HG03558 (cell line): ENCODE results near the gene FZD10.

Experiments
- ATAC-seq: cut with Tn5 transposase; IDR thresholded peaks from one replicate; pipeline ENCODE4 v1.9.1; 2021; ENCODE audit warnings: moderate number of reproducible peaks; ENCODE audit not compliant: unreplicated experiment; ENCODE audit errors: extremely low read depth

Gene FZD10

DNA sequence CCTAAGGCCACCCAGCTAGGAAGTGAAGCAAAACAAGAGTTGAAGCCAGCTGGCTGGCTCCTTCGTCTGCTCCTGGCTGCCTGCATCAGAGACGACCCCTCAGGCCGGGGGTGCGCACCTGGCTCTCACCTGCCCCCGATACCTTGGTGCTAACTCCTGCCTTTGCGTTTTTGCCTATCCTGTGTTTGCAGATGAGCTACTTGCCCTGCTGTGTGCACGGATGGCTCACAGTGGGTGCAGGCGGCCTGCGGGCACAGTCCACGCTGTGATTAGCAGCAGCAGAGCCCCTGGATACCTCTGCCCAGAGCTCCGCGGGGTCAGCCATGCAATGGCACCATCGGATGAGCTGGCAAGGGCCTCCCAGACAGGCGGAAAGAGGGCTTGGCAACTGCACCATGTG is 31.2 kb upstream of the FZD10 start:
- no peak for ATAC-seq

DNA sequence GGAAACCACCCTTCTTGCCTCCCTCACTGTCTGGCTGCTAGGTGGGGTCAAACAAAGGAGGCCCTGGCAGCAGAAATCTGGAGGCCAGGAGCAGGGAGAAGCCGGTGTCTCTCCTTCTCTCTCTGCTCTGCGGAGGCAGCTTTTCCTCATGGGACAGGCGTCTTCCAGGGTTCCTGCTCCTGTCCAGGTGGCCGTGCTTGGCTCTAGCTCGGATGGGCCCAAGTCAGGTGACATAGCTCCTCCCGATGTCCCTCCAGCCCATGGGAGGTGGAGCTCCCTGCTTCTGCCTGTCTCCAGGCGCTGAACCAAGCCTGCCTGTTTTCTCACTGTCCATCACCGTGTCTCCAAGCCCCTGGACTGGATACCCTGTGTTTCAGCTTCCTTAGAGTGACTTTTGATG is 30.5 kb upstream of the FZD10 start:
- no peak for ATAC-seq

DNA sequence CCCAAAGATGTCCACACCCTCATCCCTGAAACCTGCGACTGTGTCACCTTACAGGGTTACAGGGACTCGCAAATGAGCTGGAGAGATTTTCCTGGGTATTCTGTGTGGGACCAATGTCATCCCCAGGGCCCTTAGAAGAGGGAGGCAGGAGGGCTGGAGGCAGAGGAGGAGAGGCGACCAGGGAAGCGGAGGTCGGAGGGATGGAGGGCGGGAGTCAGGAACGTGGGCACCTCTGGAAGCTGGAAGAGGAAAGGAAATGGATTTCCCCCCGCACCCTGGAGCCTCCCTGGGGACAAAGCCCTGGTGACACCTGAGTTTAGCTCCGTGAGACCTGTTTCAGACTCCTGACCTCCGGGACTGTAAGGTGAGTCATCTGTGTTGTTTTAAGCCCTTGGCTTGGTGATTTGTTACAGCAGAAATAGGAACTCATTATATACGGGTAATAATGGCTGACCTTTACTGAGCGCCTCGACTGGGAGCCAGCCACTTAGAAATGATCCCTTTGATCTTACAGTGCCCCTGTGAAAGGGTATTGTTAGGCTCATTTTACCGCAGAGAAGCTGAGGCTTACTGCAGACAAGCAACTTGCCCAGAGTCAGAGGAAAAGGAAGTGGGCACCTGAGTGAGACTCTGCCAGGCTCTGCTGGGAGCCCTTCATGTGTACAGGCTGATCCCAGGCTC is 29.3 kb upstream of the FZD10 start:
- ATAC-seq: no peak

DNA sequence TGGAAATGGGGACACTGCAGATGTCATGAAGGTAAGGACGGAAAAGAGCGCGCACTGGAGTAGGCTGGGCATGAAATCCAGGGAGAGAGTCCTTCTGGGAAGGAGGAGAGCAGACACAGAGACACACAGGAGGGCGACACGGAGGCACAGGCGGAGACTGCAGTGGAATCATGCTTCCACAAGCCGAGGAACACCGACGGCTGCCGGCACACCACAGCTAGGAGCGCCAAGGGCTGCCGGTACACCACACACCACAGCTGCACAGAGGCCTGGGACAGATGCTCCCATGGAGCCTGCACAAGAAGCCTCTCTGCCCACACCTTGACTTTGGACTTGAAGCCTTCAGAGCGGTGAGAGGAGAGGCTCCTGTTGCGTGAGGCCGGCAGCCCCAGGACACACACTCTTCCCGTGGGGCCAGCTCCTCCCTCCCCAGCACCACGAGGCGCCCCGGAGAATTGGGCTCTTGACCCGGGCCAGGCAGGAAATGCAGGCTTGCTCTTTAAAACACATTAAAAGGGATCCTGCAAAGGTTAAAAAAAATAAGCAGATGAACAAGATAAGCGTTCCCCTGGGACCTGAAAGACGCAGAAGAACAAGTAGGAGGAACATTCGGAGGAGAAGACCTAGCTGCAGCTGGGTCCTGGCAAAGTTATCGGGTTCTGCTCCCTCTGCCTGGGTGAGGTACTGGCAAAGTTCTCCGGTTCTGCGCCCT is 28.3 kb upstream of the FZD10 start:
- ATAC-seq: no peak

DNA sequence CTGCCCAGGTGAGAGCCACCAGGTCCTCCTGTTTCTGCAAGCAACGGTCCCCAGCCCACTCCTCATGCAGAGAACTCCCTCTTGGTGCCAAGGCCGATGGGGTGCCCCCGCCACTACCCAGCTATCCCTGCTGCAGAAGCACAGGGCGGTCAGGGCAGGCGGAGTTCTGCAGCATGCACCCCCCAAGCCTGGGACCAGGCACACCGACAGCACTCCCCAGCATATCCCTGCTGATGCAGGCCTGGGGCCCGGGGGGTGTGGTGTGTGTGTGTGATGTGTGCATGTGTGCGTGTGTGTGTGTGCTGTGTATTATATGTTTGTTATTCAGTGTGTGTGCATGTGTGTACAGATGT is 27.7 kb upstream of the FZD10 start:
- no peak for ATAC-seq

DNA sequence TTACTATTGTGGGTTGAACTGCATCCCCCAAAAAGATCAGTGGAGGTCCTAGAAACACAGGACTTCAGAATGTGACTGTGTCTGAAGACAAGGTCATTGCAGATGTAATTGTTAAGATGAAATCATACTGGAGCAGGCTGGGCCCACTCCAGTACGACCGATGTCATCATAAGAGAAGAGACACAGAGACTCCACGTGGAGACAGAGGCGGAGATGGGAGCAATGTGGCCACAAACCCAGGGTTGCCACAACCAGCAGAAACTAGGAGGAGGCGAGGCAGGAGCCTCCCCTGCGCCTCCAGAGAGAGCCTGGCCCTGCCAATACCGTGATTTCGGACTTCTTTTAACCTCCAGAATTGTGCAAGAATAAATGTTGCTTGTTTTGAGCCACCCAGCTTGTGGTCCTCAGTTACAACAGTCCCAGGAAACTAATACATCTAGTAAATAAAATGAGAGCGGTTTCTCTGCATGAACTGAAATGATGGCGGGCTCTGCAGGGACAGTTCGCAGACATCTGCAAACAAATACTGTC is 25.7 kb upstream of the FZD10 start:
- no peak for ATAC-seq

DNA sequence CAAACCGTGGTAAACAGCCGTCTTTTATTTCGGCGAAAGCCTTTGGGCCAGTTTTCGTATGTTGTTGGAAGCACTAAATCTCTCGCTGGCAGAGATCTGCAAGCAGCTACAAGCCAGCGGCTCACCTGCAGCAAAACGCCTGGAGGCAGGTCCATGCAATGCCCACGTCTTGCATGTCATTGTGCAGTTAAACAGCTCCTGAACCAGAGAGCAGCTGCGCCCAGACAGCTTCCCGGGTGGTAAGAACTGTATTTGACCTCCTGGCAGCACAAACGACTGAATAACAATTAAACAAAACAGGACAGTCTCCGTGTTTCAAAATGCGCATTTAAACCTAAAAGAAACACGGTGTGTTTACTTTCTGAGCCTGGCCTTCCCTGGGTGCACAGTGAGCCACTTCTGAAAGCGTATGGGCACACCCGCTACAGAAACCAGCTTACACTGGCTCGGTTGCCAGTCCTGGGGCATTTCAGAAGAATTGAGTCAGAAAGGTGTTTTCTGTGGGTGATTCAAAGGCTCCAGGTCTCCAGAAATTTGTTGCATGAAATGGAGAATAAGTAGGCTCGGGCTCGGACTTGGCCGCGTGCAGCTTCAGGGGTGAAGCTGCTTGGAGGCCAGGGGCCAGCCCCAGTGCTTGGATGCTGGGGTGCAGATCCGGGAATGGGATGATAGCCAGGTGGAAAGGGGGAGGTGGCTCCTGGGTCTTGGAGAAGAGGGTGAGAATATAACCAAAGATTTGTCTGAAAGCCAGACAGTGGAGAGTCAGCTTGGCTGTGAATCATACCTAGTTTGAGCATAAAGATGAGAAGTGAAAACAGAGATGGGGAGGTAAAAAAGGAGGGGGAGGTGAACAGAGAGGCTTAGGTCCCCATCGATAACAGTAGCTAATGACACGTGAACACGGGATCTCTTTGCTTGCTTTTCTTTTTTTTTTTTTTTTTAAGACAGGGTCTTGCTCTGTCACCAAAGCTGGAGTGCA is 24.9 kb upstream of the FZD10 start:
- no peak for ATAC-seq

DNA sequence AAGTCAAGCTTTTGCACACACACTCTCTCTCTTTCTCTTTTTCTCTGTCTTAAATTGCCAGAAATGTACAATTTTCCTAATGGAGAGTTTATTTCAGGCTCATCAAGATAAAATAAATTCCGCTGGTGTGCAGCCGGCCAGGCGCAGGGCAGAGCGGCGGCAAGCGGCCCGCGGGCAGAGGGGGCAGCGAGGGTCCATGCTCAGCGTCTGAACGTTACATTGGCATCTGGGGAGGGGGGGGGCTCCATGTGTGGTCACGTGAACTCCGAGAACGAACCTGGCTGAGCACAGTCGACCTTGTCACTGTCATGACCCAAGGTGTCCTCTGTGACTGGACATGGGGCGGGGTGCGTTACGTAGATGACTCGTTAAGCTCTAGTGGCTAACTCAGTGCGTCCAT is 23.8 kb upstream of the FZD10 start:
- no peak for ATAC-seq

DNA sequence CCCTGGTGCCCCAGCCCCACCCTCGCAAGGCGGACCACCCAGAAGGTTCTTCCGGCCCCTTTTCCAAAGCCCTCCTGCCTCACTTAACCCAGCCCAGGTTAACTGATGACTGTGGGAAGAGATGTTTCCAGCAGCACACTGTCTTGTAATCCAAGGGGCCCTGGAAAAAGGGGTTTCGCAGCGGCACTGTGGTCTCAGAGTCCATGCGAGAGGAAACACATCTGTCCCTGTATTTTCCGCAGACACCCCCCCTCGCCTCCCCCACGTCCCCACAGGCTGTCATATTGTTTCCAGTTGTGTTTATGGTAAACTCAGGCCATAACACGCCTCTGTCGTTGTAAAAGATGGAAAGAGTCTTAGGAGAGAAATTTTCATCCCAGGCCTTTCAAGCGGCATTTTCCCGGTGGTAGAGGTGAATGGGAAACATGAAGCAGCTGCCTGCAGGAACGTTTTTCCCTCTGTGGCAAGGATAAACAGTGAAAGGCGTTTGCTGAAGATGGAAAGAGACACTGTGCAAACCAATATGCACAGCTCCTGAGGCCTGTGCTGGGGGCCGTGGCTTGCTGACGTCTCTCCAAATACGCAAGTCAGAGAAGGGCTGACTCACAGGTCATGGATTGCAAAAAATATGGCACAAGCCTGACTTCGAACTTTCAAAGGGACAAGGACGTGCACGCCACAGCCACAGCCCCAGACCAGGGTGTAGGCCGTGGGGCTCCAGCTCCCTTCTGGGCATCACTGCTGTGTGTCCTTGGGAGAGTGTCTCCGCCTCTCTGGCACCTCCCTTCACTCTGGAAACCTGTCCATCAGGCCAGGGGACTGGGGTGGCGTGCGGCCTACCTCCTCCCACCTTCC is 22.5 kb upstream of the FZD10 start:
- no peak for ATAC-seq

DNA sequence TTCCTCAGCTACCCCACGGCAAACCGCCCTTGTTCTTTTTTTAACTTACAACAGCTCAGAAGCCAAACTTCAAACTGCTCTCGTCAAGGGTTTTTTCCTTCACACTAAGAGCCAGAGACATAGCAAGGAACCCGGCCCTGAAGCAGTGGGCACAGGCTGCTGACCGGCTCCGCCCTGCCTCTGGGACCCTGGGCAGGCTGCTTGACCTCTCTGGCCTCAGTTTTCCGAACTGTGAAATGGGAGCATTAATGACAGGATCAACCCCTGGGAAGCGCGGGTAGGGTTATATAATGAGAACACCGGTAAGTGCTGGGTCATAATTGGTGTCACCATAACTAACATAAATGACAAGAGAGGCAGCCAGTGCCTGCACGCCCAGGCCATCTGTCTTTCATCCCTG is 21.2 kb upstream of the FZD10 start:
- ATAC-seq: no peak

DNA sequence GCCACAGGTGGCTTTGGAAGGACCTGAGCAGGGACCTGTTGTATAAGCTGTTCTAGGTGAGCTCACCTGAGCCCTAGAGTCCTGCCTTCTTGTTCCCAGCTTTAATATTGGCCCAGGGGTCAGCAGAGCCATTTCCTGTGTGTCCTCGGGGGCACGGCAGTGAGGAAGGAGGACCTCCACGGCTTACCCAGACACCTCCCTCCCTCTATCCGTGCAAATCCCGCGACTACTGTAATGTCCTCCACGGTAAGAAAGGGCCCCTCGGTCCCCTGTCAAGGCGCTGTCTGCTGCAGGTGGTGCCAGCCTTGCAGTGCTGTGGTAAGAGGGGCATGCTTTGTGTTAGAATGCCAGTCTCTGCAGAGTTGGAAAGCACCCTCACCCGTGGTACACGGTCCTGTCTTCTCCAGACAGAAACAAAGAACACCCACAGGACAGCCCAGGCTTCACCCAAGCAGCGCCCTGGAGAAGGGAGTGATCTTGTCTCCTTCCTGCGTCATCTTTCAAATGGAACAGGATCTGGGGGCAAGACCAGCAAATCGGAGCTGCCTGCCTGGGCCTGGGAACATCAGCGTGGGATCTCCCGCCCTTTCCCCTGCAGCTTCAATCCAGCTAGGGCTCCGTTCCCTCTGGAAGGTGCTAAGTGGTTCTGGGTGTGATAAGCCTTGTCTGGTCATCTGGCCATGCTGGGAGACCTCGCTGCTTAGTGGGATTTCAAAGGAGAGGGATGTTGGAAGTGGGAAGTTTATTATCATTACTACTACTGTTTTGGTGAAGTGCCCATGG is 20.2 kb upstream of the FZD10 start:
- no peak for ATAC-seq

DNA sequence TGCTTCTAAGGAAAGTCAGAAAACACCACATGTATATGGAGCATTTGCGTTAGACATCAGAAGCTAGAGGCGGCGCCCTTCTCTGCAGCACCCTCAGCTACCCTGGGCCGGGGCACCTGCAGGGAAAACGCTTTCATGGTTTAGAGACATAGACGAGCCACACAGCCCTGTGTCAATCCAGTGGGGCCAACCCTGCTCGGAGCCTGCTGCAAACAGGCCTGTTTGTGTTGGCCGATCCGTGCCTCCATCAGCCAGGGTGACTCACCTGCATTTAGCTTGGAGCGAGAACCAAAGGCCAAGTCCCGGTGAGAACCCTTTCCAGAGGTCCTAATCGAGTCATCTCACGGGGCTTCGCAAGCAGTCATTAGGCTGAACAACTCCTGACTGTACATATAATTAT is 19.5 kb upstream of the FZD10 start:
- no peak for ATAC-seq

DNA sequence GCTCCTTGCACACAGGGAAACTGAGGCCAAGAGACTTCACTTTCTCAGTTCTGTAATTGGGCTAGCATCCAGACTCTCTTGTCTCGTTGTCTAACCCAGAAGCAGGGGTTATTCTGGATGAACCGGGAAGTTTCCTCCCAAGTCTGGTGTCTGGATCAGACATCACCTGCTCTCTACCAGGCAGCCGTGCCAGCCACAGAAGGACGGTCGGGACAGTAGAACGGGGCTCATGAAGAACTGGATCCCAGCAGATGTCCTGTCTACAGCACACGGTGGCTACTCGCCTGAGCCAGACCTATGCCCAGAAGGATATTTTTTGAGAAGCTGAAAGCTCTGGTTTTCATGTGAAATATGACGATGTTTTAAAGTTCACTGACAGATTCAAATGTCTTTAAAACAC is 19.1 kb upstream of the FZD10 start:
- ATAC-seq: no peak

DNA sequence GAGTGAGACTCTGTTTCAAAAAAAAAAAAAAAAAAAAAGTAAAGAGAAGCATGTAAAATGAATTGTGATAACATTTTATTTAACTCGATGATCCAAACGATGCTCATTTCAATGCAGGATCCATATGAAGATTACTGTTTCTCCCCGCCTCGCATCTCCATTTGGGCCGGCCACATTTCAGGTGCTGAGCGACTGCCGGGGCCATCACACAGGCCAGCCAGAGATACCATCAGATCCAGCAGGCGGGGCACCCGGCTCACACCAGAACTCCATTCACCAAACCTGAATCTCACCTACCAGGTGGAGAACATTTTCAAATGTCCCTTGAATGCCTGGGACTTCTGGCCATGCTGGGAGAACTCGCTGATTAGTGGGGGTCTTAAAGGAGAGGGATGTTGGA is 18.0 kb upstream of the FZD10 start:
- ATAC-seq: no peak

DNA sequence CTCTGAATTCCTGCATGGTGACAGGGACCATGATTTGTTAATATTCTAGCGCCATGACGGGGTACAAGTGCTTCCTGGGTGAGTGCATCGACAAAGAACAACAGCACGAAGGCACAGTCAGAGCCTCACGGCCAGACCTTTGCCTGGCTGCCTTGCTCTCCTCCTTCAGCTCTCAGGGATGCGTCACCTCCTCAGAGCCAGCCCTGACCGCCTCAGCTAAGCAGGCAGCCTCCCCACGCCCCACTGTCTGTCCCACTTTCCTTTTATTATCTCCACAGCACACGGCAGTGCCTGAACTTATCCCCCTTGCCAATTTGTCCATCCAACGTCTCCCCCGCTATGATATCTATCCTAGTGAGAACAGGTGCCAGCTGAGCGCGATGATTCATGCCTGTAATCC is 16.5 kb upstream of the FZD10 start:
- no peak for ATAC-seq

DNA sequence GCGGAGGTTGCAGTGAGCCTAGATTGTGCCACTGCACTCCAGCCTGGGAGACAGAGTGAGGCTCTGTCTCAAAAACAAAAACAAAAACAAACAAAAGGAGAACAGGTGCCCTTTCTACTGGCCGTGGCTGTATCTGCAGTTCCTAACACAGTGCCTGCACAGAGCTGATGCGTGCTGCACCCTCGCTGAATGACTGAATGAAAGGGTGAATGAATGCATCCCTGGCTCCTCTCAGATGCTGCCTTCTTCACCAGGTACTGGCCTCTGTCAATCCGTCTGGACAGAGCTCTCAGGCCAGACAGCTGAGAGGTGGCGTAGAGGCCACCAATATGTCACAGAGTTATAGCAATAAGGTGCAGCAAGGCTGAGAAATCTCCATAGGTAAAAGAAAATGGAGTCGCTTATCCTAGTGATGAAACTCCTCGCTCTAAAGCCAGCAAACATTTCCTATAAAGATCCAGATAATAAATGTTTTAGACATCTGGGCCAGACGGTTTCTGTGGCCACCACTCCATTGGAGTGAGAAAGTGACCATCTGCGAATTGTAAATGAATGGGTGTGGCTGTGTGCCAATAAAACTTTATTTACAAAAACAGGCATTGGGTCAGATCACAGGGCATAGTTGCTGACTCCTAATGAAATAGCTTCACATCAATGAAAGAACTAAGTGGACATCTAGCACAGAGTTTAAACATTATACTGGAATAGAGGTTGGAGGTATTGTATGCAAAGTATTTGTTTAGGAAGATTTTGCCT is 15.9 kb upstream of the FZD10 start:
- no peak for ATAC-seq

DNA sequence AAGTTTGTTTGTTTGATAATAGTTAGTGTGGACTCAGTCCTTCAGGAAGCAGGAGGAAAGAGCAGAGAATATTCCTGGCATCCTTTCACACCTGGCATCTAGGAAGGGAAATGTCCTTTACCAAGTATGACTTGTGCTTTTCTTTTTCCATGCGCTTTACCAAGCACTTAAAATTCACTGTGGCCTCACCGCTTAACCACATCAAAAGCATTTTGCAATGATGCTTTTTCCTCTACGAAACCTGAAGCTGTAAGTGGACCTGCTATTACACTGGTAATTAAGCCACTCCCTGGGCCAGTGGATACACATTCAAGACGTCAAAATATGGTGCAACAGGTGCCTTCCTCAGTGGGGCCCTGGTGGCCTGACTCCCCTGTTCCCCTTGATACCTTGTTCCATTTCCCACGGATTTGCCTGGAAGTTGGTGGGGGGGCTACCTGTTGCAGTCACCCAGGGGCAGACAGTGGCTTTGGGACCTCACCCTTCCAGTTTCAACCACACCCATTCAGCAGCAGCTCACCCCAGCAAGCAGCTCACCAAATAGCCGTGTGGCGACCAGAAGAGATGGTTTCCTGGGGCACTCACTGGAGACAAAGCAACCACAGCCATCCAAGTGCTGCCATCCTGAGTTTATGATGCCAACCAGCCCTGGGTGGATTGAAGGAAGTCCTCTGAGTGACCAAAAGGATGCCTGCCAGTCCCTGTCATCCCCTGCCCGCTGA is 14.2 kb upstream of the FZD10 start:
- ATAC-seq: no peak

DNA sequence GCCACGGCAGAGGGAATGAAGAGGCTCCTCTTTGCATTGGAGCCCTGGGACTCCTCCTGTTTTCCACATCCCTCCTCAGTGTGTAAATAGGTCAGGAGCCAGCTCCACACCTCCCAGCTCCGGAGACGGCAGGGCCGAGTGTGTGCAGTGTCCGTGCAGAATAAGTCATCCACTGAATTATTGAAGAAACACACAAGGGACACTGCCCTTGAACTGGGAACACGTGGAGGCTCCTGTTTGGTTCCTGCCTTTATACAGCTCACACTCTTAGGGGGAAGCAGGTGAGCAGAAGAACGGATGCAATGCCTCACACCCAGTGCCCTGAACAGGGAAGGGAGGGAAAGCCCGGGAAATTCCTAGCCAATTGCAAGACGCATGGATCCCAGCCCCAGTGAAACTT is 10.4 kb upstream of the FZD10 start:
- no peak for ATAC-seq
